GM12892 (cell line): ENCODE measurements around the gene KCTD16.
A peak's percentile ranks its signal among the peaks of the same experiment; 100 is the strongest.

Experiments used
- DNase-seq: peaks from one replicate; pipeline ENCODE4 v3.0.0; 2011; ENCODE audit not compliant: insufficient read length
- FAIRE-seq: peaks from 2 replicates; lab custom pipeline; 2011; peaks lifted over from hg19 to GRCh38; lab: Jason Lieb, UNC
- POLR2A ChIP-seq: IDR thresholded peaks from 2 replicates; pipeline ENCODE4 v1.6.1; 2011; ENCODE audit warnings: low read depth, low read length, control low read depth
- POLR2AphosphoS5 ChIP-seq: IDR thresholded peaks from 2 replicates; pipeline ENCODE4 v1.6.1; 2011; ENCODE audit warnings: low read depth, low read length, control low read depth
- TAF1 ChIP-seq: IDR thresholded peaks from 2 replicates; pipeline ENCODE4 v1.6.1; 2011; ENCODE audit warnings: low read depth, mild to moderate bottlenecking, control low read depth, low read length, borderline replicate concordance

The KCTD16 gene

GRCh38 chr5:144328980-144329379, 158.3 kb downstream of the KCTD16 start:
- TF ChIP-seq TAF1: no peak
- no peak for TF ChIP-seq POLR2AphosphoS5
- no peak for TF ChIP-seq POLR2A
- FAIRE-seq: no peak

GRCh38 chr5:144329681-144330080, 159.0 kb downstream of the KCTD16 start:
- TF ChIP-seq TAF1: no peak
- TF ChIP-seq POLR2A: no peak
- FAIRE-seq (no peak), DNase-seq (no peak)

More at GRCh38 chr5:144328980-144329379, 158.3 kb downstream of the KCTD16 start:
- no peak for DNase-seq

GRCh38 chr5:144331361-144331760, 160.7 kb downstream of the KCTD16 start:
- FAIRE-seq: no peak
- TF ChIP-seq POLR2AphosphoS5 (no peak), POLR2A (no peak), TAF1 (no peak)
- no peak for DNase-seq

GRCh38 chr5:144332265-144332664, 161.6 kb downstream of the KCTD16 start:
- DNase-seq: no peak
- no peak for TF ChIP-seq TAF1
- FAIRE-seq: peak; percentile 30

GRCh38 chr5:144333336-144333920, 162.8 kb downstream of the KCTD16 start:
- TF ChIP-seq POLR2A: no peak
- no peak for TF ChIP-seq TAF1
- no peak for TF ChIP-seq POLR2AphosphoS5
- peak; percentile 74 for FAIRE-seq
- no peak for DNase-seq

- TF ChIP-seq POLR2A (no peak), TAF1 (no peak), POLR2AphosphoS5 (no peak)
- no peak for DNase-seq
- FAIRE-seq: peak; percentile 30
Measured at GRCh38 chr5:144335561-144335960, 164.9 kb downstream of the KCTD16 start.

- FAIRE-seq: no peak
- no peak for DNase-seq
- TF ChIP-seq POLR2AphosphoS5 (no peak), TAF1 (no peak)
Measured at GRCh38 chr5:144336191-144336961, 165.7 kb downstream of the KCTD16 start.

- TF ChIP-seq POLR2A (no peak), TAF1 (no peak), POLR2AphosphoS5 (no peak)
- no peak for DNase-seq
- no peak for FAIRE-seq
Measured at GRCh38 chr5:144352330-144352729, 181.7 kb downstream of the KCTD16 start.

- no peak for DNase-seq
- FAIRE-seq: no peak
- TF ChIP-seq TAF1 (no peak), POLR2AphosphoS5 (no peak), POLR2A (no peak)
Measured at GRCh38 chr5:144352732-144353317, 182.2 kb downstream of the KCTD16 start.

- TF ChIP-seq POLR2A: no peak
- TF ChIP-seq POLR2AphosphoS5: no peak
- no peak for TF ChIP-seq TAF1
- FAIRE-seq (no peak), DNase-seq (no peak)
Measured at GRCh38 chr5:144356489-144356888, 185.8 kb downstream of the KCTD16 start.

GRCh38 chr5:144361406-144361805, 190.7 kb downstream of the KCTD16 start:
- no peak for DNase-seq
- no peak for TF ChIP-seq POLR2AphosphoS5
- no peak for TF ChIP-seq POLR2A
- no peak for TF ChIP-seq TAF1
- no peak for FAIRE-seq

GRCh38 chr5:144365885-144366284, 195.2 kb downstream of the KCTD16 start:
- DNase-seq: no peak
- TF ChIP-seq POLR2AphosphoS5: no peak
- no peak for TF ChIP-seq TAF1
- no peak for TF ChIP-seq POLR2A
- FAIRE-seq: no peak
